HEK293 (cell line): ENCODE measurements around the gene EEFSEC.

Experiments used
- CTCF ChIP-seq: fragments of 450-650 bp; formaldehyde crosslinking; IDR thresholded peaks from 2 replicates; pipeline ENCODE4 v1.5.1; 2016; ENCODE audit warnings: missing biosample characterization, missing genetic modification characterization
- REST ChIP-seq: fragments of 450-650 bp; formaldehyde crosslinking; IDR thresholded peaks from 2 replicates; pipeline ENCODE4 v1.5.1; 2016; ENCODE audit warnings: missing biosample characterization, missing genetic modification characterization

GRCh38 chr3:128343287-128344051 is 190.2 kb downstream of the EEFSEC start:
- TF ChIP-seq REST (tag by site-specific recombination), result no peak
- TF ChIP-seq CTCF, result no peak
